IPS DF 4.7 (cell line): ENCODE measurements around the gene KRTAP5-9.
"Not testable (repeated sequence)": the region's sequence is repeated elsewhere in the genome, so short reads cannot be mapped to it uniquely, and the experiment has no call there.

Source experiments
- DNase-seq: peaks from one replicate; pipeline ENCODE4 v3.0.0-alpha.2; 2013; ENCODE audit warnings: low spot score; ENCODE audit errors: extremely low read depth

KRTAP5-9 gene

GRCh38 chr11:71582969-71583368 lies 34.7 kb downstream of the KRTAP5-9 start:
- not testable (repeated sequence) for DNase-seq

GRCh38 chr11:71585673-71586072 lies 37.5 kb downstream of the KRTAP5-9 start:
- not testable (repeated sequence) for DNase-seq

- DNase-seq: not testable (repeated sequence)
Observed at GRCh38 chr11:71588314-71588713, 40.1 kb downstream of the KRTAP5-9 start.

GRCh38 chr11:71588822-71589545 lies 40.8 kb downstream of the KRTAP5-9 start:
- peak; percentile 22 for DNase-seq

- DNase-seq: not testable (repeated sequence)
Observed at GRCh38 chr11:71589546-71589920, 41.3 kb downstream of the KRTAP5-9 start.
